HepG2 (cell line): Measurements from ENCODE around the gene GPC6. TPM values are rescaled to one million over a fixed set of nuclear protein-coding genes. Genes with fewer than 3 reads are reported as not detected.
A peak's percentile ranks its signal among the peaks of the same experiment; 100 is the strongest.

Source experiments
- ATAC-seq: fragments of 200-7000 bp; cut with Tn5 transposase; 3 replicates; pipeline ENCODE4 v1.9.1; 2020; ENCODE audit warnings: mild to moderate bottlenecking, moderate library complexity
- BruUV-seq: library from RNA; stranded (reverse); fragments of 400-500 nt; replicated peaks from 2 replicates; lab custom pipeline; 2021; lab: Mats Ljungman, UMichigan
- CTCF ChIA-PET: fragments of 300-600 bp; formaldehyde crosslinking; extraction: SDS; loops from one replicate; lab custom pipeline; 2021; ENCODE audit warnings: low total read pairs, inconsistent platforms, low intra/inter-chr PET ratio; lab: Yijun Ruan, JAX
- POLR2A ChIA-PET: fragments of 350-600 bp; sonication (Branson Sonifier 250); formaldehyde crosslinking; loops from one replicate; lab custom pipeline; 2020; ENCODE audit warnings: antibody characterized with exemption, inconsistent platforms; lab: Yijun Ruan, JAX
- DNase-seq: peaks from one replicate; pipeline ENCODE4 v3.0.0-alpha.2; 2015; ENCODE audit warnings: low spot score
- FAIRE-seq: peaks from 3 replicates; lab custom pipeline; 2011; peaks lifted over from hg19 to GRCh38; lab: Jason Lieb, UNC
- H2AFZ ChIP-seq: one replicate; pipeline ENCODE4 v1.6.1; 2011; ENCODE audit warnings: low read length, inconsistent platforms
- H3K27ac ChIP-seq: fragments of 300-600 bp; 3 replicates; pipeline ENCODE4 v1.8.0; 2011; ENCODE audit warnings: mixed run types, mild to moderate bottlenecking, mixed read lengths, low read length, inconsistent platforms; ENCODE audit not compliant: insufficient read depth; ENCODE audit errors: extremely low read length
- H3K27me3 ChIP-seq, 2 experiments: fragments of 200-600 bp in 1 of 2; 2 replicates in 1 of 2; 3 replicates in 1 of 2; pipeline versions ENCODE4 v1.6.0 to v1.8.0; 2011; ENCODE audit warnings: low read length in 2 of 2, mild to moderate bottlenecking in 2 of 2, moderate library complexity in 2 of 2, inconsistent platforms in 1 of 2; ENCODE audit not compliant: insufficient read depth in 2 of 2, control insufficient read depth in 1 of 2
- H3K36me3 ChIP-seq, 2 experiments: fragments of 200-600 bp in 1 of 2; replicated peaks in 1 of 2; 2 replicates in 1 of 2; 3 replicates in 1 of 2; pipeline versions ENCODE4 v1.5.1 to v1.8.0; 2011; ENCODE audit warnings: low read length in 2 of 2, inconsistent platforms in 1 of 2; ENCODE audit not compliant: insufficient read depth in 2 of 2, control insufficient read depth in 1 of 2
- H3K4me1 ChIP-seq: 2 replicates; pipeline ENCODE4 v1.5.1; 2012; ENCODE audit warnings: low read length, inconsistent platforms; ENCODE audit not compliant: insufficient read depth
- H3K4me2 ChIP-seq: 2 replicates; pipeline ENCODE4 v1.6.0; 2011; ENCODE audit warnings: low read depth, low read length, inconsistent platforms
- H3K4me3 ChIP-seq, 3 experiments: fragments of 200-600 bp in 1 of 3; sonication (generic), shearing (Covaris generic) in 1 of 3; replicated peaks in 1 of 3; 2 replicates each; pipeline ENCODE4 v1.5.1; 2011 to 2016; ENCODE audit warnings: low read length in 3 of 3, inconsistent platforms in 2 of 3, low read depth in 2 of 3, mild to moderate bottlenecking in 2 of 3, control low read depth in 1 of 3, mixed read lengths in 1 of 3; ENCODE audit not compliant: insufficient read depth in 1 of 3
- H3K79me2 ChIP-seq: one replicate; pipeline ENCODE4 v1.6.1; 2011; ENCODE audit warnings: low read length, inconsistent platforms; ENCODE audit not compliant: insufficient read depth
- H3K9ac ChIP-seq: 2 replicates; pipeline ENCODE4 v1.6.0; 2011; ENCODE audit warnings: mild to moderate bottlenecking, low read depth, low read length, inconsistent platforms; ENCODE audit not compliant: insufficient read depth
- H3K9me3 ChIP-seq: 2 replicates; pipeline ENCODE4 v1.5.1; 2012; ENCODE audit warnings: mild to moderate bottlenecking, low read length
- H4K20me1 ChIP-seq: 2 replicates; pipeline ENCODE4 v1.6.0; 2011; ENCODE audit warnings: inconsistent platforms, mild to moderate bottlenecking, low read length, moderate library complexity; ENCODE audit not compliant: insufficient read depth
- E2F1 ChIP-seq: sonication (generic); formaldehyde crosslinking; IDR thresholded peaks from 2 replicates; pipeline ENCODE4 v1.5.0; 2020; ENCODE audit warnings: missing genetic modification reagents
- GATA4 ChIP-seq: sonication (generic); IDR thresholded peaks from 2 replicates; pipeline ENCODE4 v1.6.1; 2016; ENCODE audit warnings: antibody characterized with exemption, low read depth, borderline replicate concordance
- HES4 ChIP-seq: sonication (generic); formaldehyde crosslinking; IDR thresholded peaks from 2 replicates; pipeline ENCODE4 v1.9.0; 2021; ENCODE audit warnings: mild to moderate bottlenecking, missing genetic modification reagents, borderline replicate concordance
- HINFP ChIP-seq: sonication (generic); formaldehyde crosslinking; IDR thresholded peaks from 2 replicates; pipeline ENCODE4 v1.4.0; 2020; ENCODE audit warnings: low read depth, mild to moderate bottlenecking, missing genetic modification reagents
- MAX ChIP-seq: IDR thresholded peaks from 2 replicates; pipeline ENCODE4 v1.6.1; 2012; ENCODE audit warnings: inconsistent platforms
- MED8 ChIP-seq: sonication (generic); formaldehyde crosslinking; IDR thresholded peaks from 2 replicates; pipeline ENCODE4 v1.8.1; 2023; ENCODE audit warnings: mild to moderate bottlenecking, missing genetic modification reagents; ENCODE audit not compliant: insufficient replicate concordance
- PAWR ChIP-seq: sonication (generic); formaldehyde crosslinking; IDR thresholded peaks from 2 replicates; pipeline ENCODE4 v1.4.0; 2020; ENCODE audit warnings: missing genetic modification reagents, mild to moderate bottlenecking, borderline replicate concordance
- RFX1 ChIP-seq: fragments of 450-650 bp; IDR thresholded peaks from 2 replicates; pipeline ENCODE4 v1.6.1; 2017
- SNAPC2 ChIP-seq: sonication (generic); formaldehyde crosslinking; IDR thresholded peaks from 2 replicates; pipeline ENCODE4 v1.8.1; 2022; ENCODE audit warnings: mild to moderate bottlenecking, missing genetic modification reagents
- ZBTB39 ChIP-seq: sonication (generic); formaldehyde crosslinking; IDR thresholded peaks from 2 replicates; pipeline ENCODE4 v1.5.0; 2020; ENCODE audit warnings: missing genetic modification reagents
- ZNF251 ChIP-seq: sonication (generic); formaldehyde crosslinking; IDR thresholded peaks from 2 replicates; pipeline ENCODE4 v1.9.0; 2021; ENCODE audit warnings: mild to moderate bottlenecking, missing genetic modification reagents
- ZNF331 ChIP-seq: sonication (generic); formaldehyde crosslinking; IDR thresholded peaks from 2 replicates; pipeline ENCODE4 v1.4.0; 2020; ENCODE audit warnings: missing genetic modification reagents
- ZNF557 ChIP-seq: sonication (generic); formaldehyde crosslinking; IDR thresholded peaks from 2 replicates; pipeline ENCODE4 v1.4.0; 2020; ENCODE audit warnings: missing genetic modification reagents
- ZNF746 ChIP-seq: sonication (generic); formaldehyde crosslinking; IDR thresholded peaks from 2 replicates; pipeline ENCODE4 v1.8.0; 2022; ENCODE audit warnings: mild to moderate bottlenecking, missing genetic modification reagents
- WGBS: methylation state at CpG from one replicate; pipeline ENCODE4 v1.1.6; 2017; ENCODE audit warnings: low lambda C conversion rate; 5-methylcytosine and 5-hydroxymethylcytosine counted together
- in situ Hi-C: cut with HindIII; loops from 2 replicates; pipeline ENCODE4 v1.10.0; 2017; ENCODE audit warnings: low pct_unique_long_range_greater_than_20kb; ENCODE audit not compliant: extremely low pct_ligation_motif_present
- intact Hi-C: fragments of 100-400 bp; cut with micrococcal nuclease; formaldehyde crosslinking; loops from one replicate; pipeline ENCODE4 v1.10.0; 2022; ENCODE audit not compliant: unreplicated experiment
- polyA plus RNA-seq, 8 experiments: library from polyadenylated mRNA; depleted of rRNA in 3 of 8; stranded (reverse) in 7 of 8; unstranded in 1 of 8; fragments of >200 nt; fragmentation: Illumina TruSeq in 4 of 8; extraction: Trizol in 4 of 8; gene quantifications; 2 replicates each; pipeline versions ENCODE4 v1.2.1 to v1.2.3, GENCODE V29; 2011 to 2016; ENCODE audit warnings: low read depth in 4 of 8, missing spikeins in 1 of 8, mixed read lengths in 1 of 8; ENCODE audit not compliant: insufficient read depth in 1 of 8
- total RNA-seq, 5 experiments: library from RNA; depleted of rRNA; stranded (reverse); fragments of >200 nt; fragmentation: Illumina TruSeq; extraction: Trizol; gene quantifications; 2 replicates each; pipeline ENCODE4 v1.2.3, GENCODE V29; 2016; ENCODE audit warnings: low read depth in 1 of 5

Gene GPC6
- total and polyA plus RNA-seq, 2 of the 13 experiments (the other 11 are each of a cell fraction or from before 2014, with no cell fraction given), result 24.5 to 33.9 TPM

- Histone ChIP-seq H4K20me1 (no peaks in the 10 kb centered on the region), H3K27ac (no peak overlapping the region), H3K4me1 (no peaks in the 10 kb centered on the region), H3K4me2 (no peak overlapping the region), H2AFZ (no peak overlapping the region), H3K9me3 (no peaks in the 10 kb centered on the region), H3K4me3 (no peak overlapping the region), H3K79me2 (no peaks in the 10 kb centered on the region), H3K9ac (no peak overlapping the region), H3K27me3 (no peaks in the 10 kb centered on the region), H3K36me3 (no peaks in the 10 kb centered on the region)
- no peak for TF ChIP-seq ZNF251
- TF ChIP-seq ZNF746 (CRISPR knock-in tag), result no peak
- TF ChIP-seq RFX1, result peak; percentile 14; the same call in 1 of the 2 replicates
- TF ChIP-seq GATA4, result no peak
- no peak for TF ChIP-seq PAWR (CRISPR knock-in tag)
- no peak for TF ChIP-seq ZBTB39 (CRISPR knock-in tag)
- TF ChIP-seq ZNF331 (CRISPR knock-in tag), result no peak
- ChIA-PET CTCF (no interaction called here), POLR2A (no interaction called here)
- intact Hi-C loops (no loop called here), in situ Hi-C loops (no loop called here)
- FAIRE-seq, result no peak
- WGBS, result 91% methylated on average over 7 of the region's 7 CpGs
- DNase-seq, result peak; percentile 5
- no TSS peak for BruUV-seq
- ATAC-seq, result no peak
Observed at GRCh38 chr13:93309886-93310523, 83.4 kb downstream of the GPC6 start.

- BruUV-seq, result no TSS peak
- H4K20me1 ChIP-seq, result no peaks in the 10 kb centered on the region
- no peak overlapping the region for H2AFZ ChIP-seq
- H3K4me3 ChIP-seq, result no peak overlapping the region
- H3K4me2 ChIP-seq, result no peak overlapping the region
- CTCF ChIA-PET, result no interaction called here
- peaks cover 2% of the 10 kb centered on the region for H3K79me2 ChIP-seq
- no peak overlapping the region for H3K9ac ChIP-seq
- H3K27ac ChIP-seq, result no peak overlapping the region
- POLR2A ChIA-PET, result no interaction called here
- no peak for DNase-seq
- H3K27me3 ChIP-seq, result no peaks in the 10 kb centered on the region
- FAIRE-seq, result no peak
- in situ Hi-C loops, result no loop called here
- 97% methylated on average over 3 of the region's 3 CpGs for WGBS
- no peak for ATAC-seq
- no peaks in the 10 kb centered on the region for H3K36me3 ChIP-seq
- H3K4me1 ChIP-seq, result no peaks in the 10 kb centered on the region
- H3K9me3 ChIP-seq, result no peaks in the 10 kb centered on the region
- intact Hi-C loops, result no loop called here
- TF ChIP-seq SNAPC2 (CRISPR knock-in tag) (no peak), E2F1 (CRISPR knock-in tag) (no peak), MED8 (CRISPR knock-in tag) (no peak), ZNF746 (CRISPR knock-in tag) (no peak), HES4 (CRISPR knock-in tag) (no peak), ZNF557 (CRISPR knock-in tag) (no peak), MAX (no peak), HINFP (CRISPR knock-in tag) (no peak)
Observed at GRCh38 chr13:93316841-93317240, 90.2 kb downstream of the GPC6 start.
